Fibroblast of lung (primary cell): ENCODE measurements around the gene TUBB3. TPM values are rescaled to one million over a fixed set of nuclear protein-coding genes. Genes with fewer than 3 reads are reported as not detected.

Source experiments
- DNase-seq, 2 donors: peaks; one replicate each; pipeline versions ENCODE4 v3.0.0 to v3.0.0-alpha.2; 2010; ENCODE audit warnings: low read depth in 2 of 2
- H2AFZ ChIP-seq: 2 replicates; pipeline ENCODE4 v1.5.1; 2012; ENCODE audit warnings: low read length, control low read depth, inconsistent platforms
- H3K27ac ChIP-seq: 2 replicates; pipeline ENCODE4 v1.5.1; 2011; ENCODE audit warnings: low read length, control low read depth; ENCODE audit not compliant: insufficient read depth
- H3K27me3 ChIP-seq: 2 replicates; pipeline ENCODE4 v1.5.1; 2011; ENCODE audit warnings: mild to moderate bottlenecking, low read length; ENCODE audit not compliant: control insufficient read depth, insufficient read depth
- H3K36me3 ChIP-seq: 2 replicates; pipeline ENCODE4 v1.5.1; 2011; ENCODE audit warnings: low read length; ENCODE audit not compliant: control insufficient read depth, insufficient read depth
- H3K4me1 ChIP-seq: 2 replicates; pipeline ENCODE4 v1.5.1; 2011; ENCODE audit warnings: low read length; ENCODE audit not compliant: control insufficient read depth, insufficient read depth; ENCODE audit errors: extremely low read depth
- H3K4me2 ChIP-seq: 2 replicates; pipeline ENCODE4 v1.5.1; 2011; ENCODE audit warnings: low read length, control low read depth; ENCODE audit not compliant: insufficient read depth; ENCODE audit errors: extremely low read depth
- H3K4me3 ChIP-seq, 4 experiments: fragments of 200-600 bp in 1 of 4; sonication (generic) in 1 of 4; replicated peaks in 1 of 4; 2 replicates each; pipeline ENCODE4 v1.5.1; 2011 to 2016; ENCODE audit warnings: low read length in 4 of 4, low read depth in 3 of 4, mild to moderate bottlenecking in 3 of 4, control low read depth in 2 of 4, inconsistent platforms in 1 of 4, mixed read lengths in 1 of 4; ENCODE audit not compliant: insufficient read depth in 1 of 4; ENCODE audit errors: control extremely low read depth in 1 of 4
- H3K79me2 ChIP-seq: 2 replicates; pipeline ENCODE4 v1.5.1; 2012; ENCODE audit warnings: mild to moderate bottlenecking, low read length, inconsistent platforms; ENCODE audit not compliant: control insufficient read depth, insufficient read depth
- H3K9ac ChIP-seq: 2 replicates; pipeline ENCODE4 v1.5.1; 2011; ENCODE audit warnings: mild to moderate bottlenecking, low read length, control low read depth; ENCODE audit not compliant: insufficient read depth
- H3K9me3 ChIP-seq: 2 replicates; pipeline ENCODE4 v1.5.1; 2012; ENCODE audit warnings: low read depth, low read length; ENCODE audit not compliant: control insufficient read depth, insufficient read depth
- H4K20me1 ChIP-seq: 2 replicates; pipeline ENCODE4 v1.5.1; 2011; ENCODE audit warnings: low read length; ENCODE audit not compliant: control insufficient read depth, insufficient read depth; ENCODE audit errors: extremely low read depth
- CTCF ChIP-seq, 2 donors: IDR thresholded peaks in 1 of 2; conservative IDR thresholded peaks in 1 of 2; 1 replicate in 1 of 2; 2 replicates in 1 of 2; pipeline ENCODE4 v1.5.1; 2011 to 2012; ENCODE audit warnings: low read length in 2 of 2, control low read depth in 1 of 2, inconsistent platforms in 1 of 2, low read depth in 1 of 2, mild to moderate bottlenecking in 1 of 2
- EZH2 ChIP-seq: IDR thresholded peaks from 2 replicates; pipeline ENCODE4 v1.5.1; 2012; ENCODE audit warnings: low read length, control low read depth, mild to moderate bottlenecking; ENCODE audit errors: missing control alignments
- polyA plus RNA-seq, 2 donors: library from polyadenylated mRNA; depleted of rRNA in 1 of 2; stranded (reverse) in 1 of 2; unstranded in 1 of 2; fragments of >200 nt; gene quantifications; 2 replicates each; pipeline ENCODE4 v1.2.1, GENCODE V29; 2011 to 2012; ENCODE audit warnings: missing spikeins in 1 of 2
- total RNA-seq: library from RNA; depleted of rRNA; stranded (reverse); fragments of >200 nt; gene quantifications from 2 replicates; pipeline ENCODE4 v1.2.1, GENCODE V29; 2014

Gene TUBB3
- total and polyA plus RNA-seq, 2 donors (not counting 1 experiment from before 2014, with no cell fraction given) = 134 to 294 TPM

GRCh38 chr16:89921702-89922476 lies 1.3 kb upstream of the TUBB3 start:
- no peaks in the 10 kb centered on the region for H3K27me3 ChIP-seq
- peak overlapping the region; percentile 95 for H3K9ac ChIP-seq
- no peaks in the 10 kb centered on the region for H4K20me1 ChIP-seq
- H3K27ac ChIP-seq = peak overlapping the region; percentile 99
- no peak overlapping the region for H2AFZ ChIP-seq
- H3K79me2 ChIP-seq = peaks cover 29% of the 10 kb centered on the region
- DNase-seq = peak; percentile 93 to 96
- TF ChIP-seq CTCF (conservative IDR thresholded peaks at IDR 0.05 in 1 of 2, IDR thresholded peaks at IDR 0.05 in 1 of 2; ENCODE audit: low read depth in 1 of 2, low read length in 2 of 2) = no peak
- TF ChIP-seq EZH2 = no peak
- H3K36me3 ChIP-seq = no peaks in the 10 kb centered on the region
- H3K9me3 ChIP-seq = no peaks in the 10 kb centered on the region
- H3K4me1 ChIP-seq = peaks cover 26% of the 10 kb centered on the region
- H3K4me2 ChIP-seq = peak overlapping the region; percentile 100
- H3K4me3 ChIP-seq = peak overlapping the region; percentile 65 to 94 (median 81)

GRCh38 chr16:89922477-89922883 lies 662 bp upstream of the TUBB3 start:
- TF ChIP-seq CTCF (conservative IDR thresholded peaks at IDR 0.05 in 1 of 2, IDR thresholded peaks at IDR 0.05 in 1 of 2; ENCODE audit: low read depth in 1 of 2, low read length in 2 of 2) = no peak
- TF ChIP-seq EZH2 = no peak
- Histone ChIP-seq H3K27ac (peak overlapping the region; percentile 99), H4K20me1 (no peaks in the 10 kb centered on the region), H3K4me1 (peaks cover 26% of the 10 kb centered on the region), H3K9me3 (no peaks in the 10 kb centered on the region), H3K9ac (peak overlapping the region; percentile 95), H3K4me2 (peak overlapping the region; percentile 100), H3K79me2 (peaks cover 34% of the 10 kb centered on the region), H3K36me3 (peaks cover under 1% of the 10 kb centered on the region), H3K4me3 (peak overlapping the region; percentile 65 to 94 (median 81)), H3K27me3 (no peaks in the 10 kb centered on the region), H2AFZ (no peak overlapping the region)
- peak; percentile 92 for DNase-seq

DNA sequence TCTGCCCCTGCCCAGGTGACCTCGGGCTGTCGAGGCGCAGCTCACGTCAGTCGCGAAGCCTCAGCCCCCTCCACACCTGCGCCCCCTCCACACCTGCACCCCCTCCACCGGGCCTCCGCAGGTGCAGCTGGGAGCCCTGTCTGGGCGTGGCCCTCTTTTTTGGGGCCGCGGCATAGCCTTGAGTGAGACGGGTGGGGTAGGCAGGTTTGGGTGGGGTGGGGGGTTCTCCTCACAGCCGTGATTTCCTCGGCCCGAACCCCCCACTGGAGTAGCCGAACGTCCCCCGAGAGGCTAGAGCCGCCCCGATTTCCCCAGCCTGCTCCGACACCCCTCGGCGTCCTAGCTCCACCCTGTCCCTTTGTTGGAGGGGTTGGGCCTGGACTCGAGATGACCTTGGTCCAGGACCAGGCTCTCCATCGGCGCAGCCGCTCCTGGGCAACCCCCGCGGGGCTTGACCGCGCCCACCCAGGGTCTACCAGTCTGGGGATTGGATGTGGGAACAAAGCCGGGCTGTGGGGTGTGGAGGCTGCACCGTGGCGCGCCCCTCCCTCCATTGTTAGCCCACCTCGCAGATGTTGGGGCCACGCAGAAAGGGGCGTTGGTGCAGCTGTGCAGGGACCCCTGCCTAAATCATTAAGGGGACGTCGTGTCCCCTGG lies 626 bp downstream of the TUBB3 start:
- Histone ChIP-seq H3K4me1 (peaks cover 21% of the 10 kb centered on the region), H3K79me2 (peaks cover 41% of the 10 kb centered on the region), H3K36me3 (peaks cover 2% of the 10 kb centered on the region), H3K4me3 (peak overlapping the region; percentile 55 to 82 (median 79)), H3K9ac (peak overlapping the region; percentile 76), H3K4me2 (peak overlapping the region; percentile 94), H3K27me3 (no peaks in the 10 kb centered on the region), H2AFZ (no peak overlapping the region), H3K27ac (peak overlapping the region; percentile 58), H3K9me3 (no peaks in the 10 kb centered on the region), H4K20me1 (no peaks in the 10 kb centered on the region)
- no peak for DNase-seq
- no peak for TF ChIP-seq CTCF (conservative IDR thresholded peaks at IDR 0.05 in 1 of 2, IDR thresholded peaks at IDR 0.05 in 1 of 2; ENCODE audit: low read depth in 1 of 2, low read length in 2 of 2)
- TF ChIP-seq EZH2 = no peak
